M059J (cell line): ENCODE data around the gene PIGH. TPM values are rescaled to one million over a fixed set of nuclear protein-coding genes. Genes with fewer than 3 reads are reported as not detected.
"Not testable (repeated sequence)": the region's sequence is repeated elsewhere in the genome, so short reads cannot be mapped to it uniquely, and the experiment has no call there.

ENCODE experiments used
- DNase-seq: peaks from one replicate; pipeline ENCODE4 v3.0.0-alpha.2; 2012; ENCODE audit warnings: low read depth
- total RNA-seq: library from RNA; depleted of rRNA; stranded (reverse); fragments of >200 nt; shearing (Covaris generic); gene quantifications from 2 replicates; pipeline ENCODE4 v1.2.3, GENCODE V29; 2014

Gene PIGH
- total RNA-seq, 1 experiment from 2014 or later, result 23.2 TPM

GRCh38 chr14:67609642-67610310, 9.7 kb upstream of the PIGH start:
- DNase-seq, result no peak

GRCh38 chr14:67607646-67608045, 7.6 kb upstream of the PIGH start:
- DNase-seq, result no peak

- peak; percentile 32 for DNase-seq
Measured at GRCh38 chr14:67602995-67603545, 3.0 kb upstream of the PIGH start.

GRCh38 chr14:67602076-67602475, 2.0 kb upstream of the PIGH start:
- no peak for DNase-seq

- not testable (repeated sequence) for DNase-seq
Measured at GRCh38 chr14:67600562-67600974, 500 bp upstream of the PIGH start.

GRCh38 chr14:67595392-67595791, 4.7 kb downstream of the PIGH start:
- no peak for DNase-seq

- not testable (repeated sequence) for DNase-seq
Measured at GRCh38 chr14:67593650-67594049, 6.4 kb downstream of the PIGH start.

GRCh38 chr14:67589204-67589770, 10.8 kb downstream of the PIGH start:
- DNase-seq, result no peak

GRCh38 chr14:67586369-67586768, 13.7 kb downstream of the PIGH start:
- DNase-seq, result no peak

GRCh38 chr14:67584978-67585377, 15.1 kb downstream of the PIGH start:
- DNase-seq, result no peak

GRCh38 chr14:67583711-67584644, 16.1 kb downstream of the PIGH start:
- DNase-seq, result peak; percentile 55

- DNase-seq, result no peak
Measured at GRCh38 chr14:67582061-67582460, 18.0 kb downstream of the PIGH start.

GRCh38 chr14:67581643-67582042, 18.4 kb downstream of the PIGH start:
- no peak for DNase-seq

- DNase-seq, result no peak
Measured at GRCh38 chr14:67580336-67581171, 19.5 kb downstream of the PIGH start.

- no peak for DNase-seq
Measured at GRCh38 chr14:67579636-67580035, 20.4 kb downstream of the PIGH start.

GRCh38 chr14:67579040-67579439, 21.0 kb downstream of the PIGH start:
- DNase-seq, result no peak

- no peak for DNase-seq
Measured at GRCh38 chr14:67577909-67578749, 21.9 kb downstream of the PIGH start.

- no peak for DNase-seq
Measured at GRCh38 chr14:67577181-67577808, 22.8 kb downstream of the PIGH start.

GRCh38 chr14:67576216-67576955, 23.7 kb downstream of the PIGH start:
- no peak for DNase-seq
